ENCODE results near the gene PTPN20.

PTPN20 gene

GRCh38 chr10:47021850-47022249 lies 110.6 kb downstream of the PTPN20 start:
- H3K36me3 Mint-ChIP-seq (ENCODE audit: low read depth): no peaks in the 10 kb centered on the region
- no peak overlapping the region for H3K4me3 Mint-ChIP-seq
- H3K4me1 Mint-ChIP-seq (ENCODE audit: low read depth): peaks cover 11% of the 10 kb centered on the region
- no peak overlapping the region for H3K27ac Mint-ChIP-seq
- DNase-seq (ENCODE audit: low spot score): no peak
- H3K9me3 Mint-ChIP-seq: no peaks in the 10 kb centered on the region
- H3K27me3 Mint-ChIP-seq (ENCODE audit: low read depth): no peaks in the 10 kb centered on the region

GRCh38 chr10:47022311-47023131 lies 111.3 kb downstream of the PTPN20 start:
- Mint-ChIP-seq H3K4me1 (ENCODE audit: low read depth) (peaks cover 11% of the 10 kb centered on the region), H3K27ac (no peak overlapping the region), H3K27me3 (ENCODE audit: low read depth) (no peaks in the 10 kb centered on the region), H3K4me3 (no peak overlapping the region), H3K9me3 (no peaks in the 10 kb centered on the region), H3K36me3 (ENCODE audit: low read depth) (no peaks in the 10 kb centered on the region)
- DNase-seq (ENCODE audit: low spot score): no peak

- no peaks in the 10 kb centered on the region for H3K36me3 Mint-ChIP-seq (ENCODE audit: low read depth)
- H3K27me3 Mint-ChIP-seq (ENCODE audit: low read depth): no peaks in the 10 kb centered on the region
- H3K4me1 Mint-ChIP-seq (ENCODE audit: low read depth): peaks cover 11% of the 10 kb centered on the region
- no peak for DNase-seq (ENCODE audit: low spot score)
- no peaks in the 10 kb centered on the region for H3K9me3 Mint-ChIP-seq
- peak overlapping the region; percentile 0 for H3K27ac Mint-ChIP-seq
- H3K4me3 Mint-ChIP-seq: no peak overlapping the region
Measured at GRCh38 chr10:47023237-47024045, 112.2 kb downstream of the PTPN20 start.

GRCh38 chr10:47024046-47024322 lies 112.8 kb downstream of the PTPN20 start:
- H3K27me3 Mint-ChIP-seq (ENCODE audit: low read depth): no peaks in the 10 kb centered on the region
- H3K36me3 Mint-ChIP-seq (ENCODE audit: low read depth): no peaks in the 10 kb centered on the region
- no peak for DNase-seq (ENCODE audit: low spot score)
- no peak overlapping the region for H3K4me3 Mint-ChIP-seq
- H3K27ac Mint-ChIP-seq: peak overlapping the region; percentile 0
- H3K9me3 Mint-ChIP-seq: no peaks in the 10 kb centered on the region
- peaks cover 11% of the 10 kb centered on the region for H3K4me1 Mint-ChIP-seq (ENCODE audit: low read depth)

GRCh38 chr10:47024399-47025252 lies 113.4 kb downstream of the PTPN20 start:
- Mint-ChIP-seq H3K27ac (no peak overlapping the region), H3K9me3 (no peaks in the 10 kb centered on the region), H3K36me3 (ENCODE audit: low read depth) (no peaks in the 10 kb centered on the region), H3K4me3 (no peak overlapping the region), H3K4me1 (ENCODE audit: low read depth) (peaks cover 11% of the 10 kb centered on the region), H3K27me3 (ENCODE audit: low read depth) (no peaks in the 10 kb centered on the region)
- peak; percentile 57 for DNase-seq (ENCODE audit: low spot score)

- Mint-ChIP-seq H3K4me3 (no peak overlapping the region), H3K27ac (no peak overlapping the region), H3K9me3 (no peaks in the 10 kb centered on the region), H3K27me3 (ENCODE audit: low read depth) (no peaks in the 10 kb centered on the region), H3K4me1 (ENCODE audit: low read depth) (peaks cover 11% of the 10 kb centered on the region), H3K36me3 (ENCODE audit: low read depth) (no peaks in the 10 kb centered on the region)
- no peak for DNase-seq (ENCODE audit: low spot score)
Measured at GRCh38 chr10:47025253-47025539, 114.0 kb downstream of the PTPN20 start.

GRCh38 chr10:47025540-47026300 lies 114.5 kb downstream of the PTPN20 start:
- no peak overlapping the region for H3K4me3 Mint-ChIP-seq
- no peaks in the 10 kb centered on the region for H3K36me3 Mint-ChIP-seq (ENCODE audit: low read depth)
- H3K9me3 Mint-ChIP-seq: no peaks in the 10 kb centered on the region
- no peak for DNase-seq (ENCODE audit: low spot score)
- H3K27ac Mint-ChIP-seq: no peak overlapping the region
- no peaks in the 10 kb centered on the region for H3K27me3 Mint-ChIP-seq (ENCODE audit: low read depth)
- H3K4me1 Mint-ChIP-seq (ENCODE audit: low read depth): peaks cover 11% of the 10 kb centered on the region

- Mint-ChIP-seq H3K27me3 (ENCODE audit: low read depth) (no peaks in the 10 kb centered on the region), H3K4me3 (no peak overlapping the region), H3K27ac (no peak overlapping the region), H3K36me3 (ENCODE audit: low read depth) (no peaks in the 10 kb centered on the region), H3K4me1 (ENCODE audit: low read depth) (peaks cover 11% of the 10 kb centered on the region), H3K9me3 (no peaks in the 10 kb centered on the region)
- DNase-seq (ENCODE audit: low spot score): no peak
Measured at GRCh38 chr10:47026301-47027107, 115.3 kb downstream of the PTPN20 start.

GRCh38 chr10:47027108-47027783 lies 116.0 kb downstream of the PTPN20 start:
- no peak overlapping the region for H3K27ac Mint-ChIP-seq
- H3K27me3 Mint-ChIP-seq (ENCODE audit: low read depth): no peaks in the 10 kb centered on the region
- H3K4me1 Mint-ChIP-seq (ENCODE audit: low read depth): peaks cover 11% of the 10 kb centered on the region
- no peak for DNase-seq (ENCODE audit: low spot score)
- H3K4me3 Mint-ChIP-seq: no peak overlapping the region
- no peaks in the 10 kb centered on the region for H3K9me3 Mint-ChIP-seq
- H3K36me3 Mint-ChIP-seq (ENCODE audit: low read depth): no peaks in the 10 kb centered on the region

GRCh38 chr10:47027784-47028260 lies 116.6 kb downstream of the PTPN20 start:
- DNase-seq (ENCODE audit: low spot score): no peak
- Mint-ChIP-seq H3K27me3 (ENCODE audit: low read depth) (no peaks in the 10 kb centered on the region), H3K27ac (no peak overlapping the region), H3K4me3 (no peak overlapping the region), H3K36me3 (ENCODE audit: low read depth) (no peaks in the 10 kb centered on the region), H3K4me1 (ENCODE audit: low read depth) (peaks cover 11% of the 10 kb centered on the region), H3K9me3 (no peaks in the 10 kb centered on the region)

GRCh38 chr10:47028466-47028865 lies 117.2 kb downstream of the PTPN20 start:
- DNase-seq (ENCODE audit: low spot score): no peak
- no peaks in the 10 kb centered on the region for H3K9me3 Mint-ChIP-seq
- H3K4me1 Mint-ChIP-seq (ENCODE audit: low read depth): peaks cover 11% of the 10 kb centered on the region
- no peaks in the 10 kb centered on the region for H3K27me3 Mint-ChIP-seq (ENCODE audit: low read depth)
- no peak overlapping the region for H3K27ac Mint-ChIP-seq
- no peak overlapping the region for H3K4me3 Mint-ChIP-seq
- H3K36me3 Mint-ChIP-seq (ENCODE audit: low read depth): no peaks in the 10 kb centered on the region

- no peaks in the 10 kb centered on the region for H3K36me3 Mint-ChIP-seq (ENCODE audit: low read depth)
- DNase-seq (ENCODE audit: low spot score): no peak
- H3K9me3 Mint-ChIP-seq: no peaks in the 10 kb centered on the region
- peaks cover 5% of the 10 kb centered on the region for H3K4me1 Mint-ChIP-seq (ENCODE audit: low read depth)
- no peak overlapping the region for H3K4me3 Mint-ChIP-seq
- no peak overlapping the region for H3K27ac Mint-ChIP-seq
- peaks cover 2% of the 10 kb centered on the region for H3K27me3 Mint-ChIP-seq (ENCODE audit: low read depth)
Measured at GRCh38 chr10:47029181-47030009, 118.2 kb downstream of the PTPN20 start.

All from T-helper 2 cell treated with Interferon-gamma antibody and Interleukin-4, amounts not matched to agents 5 μg/mL and 100 μg/mL, for 36 hours (primary cell).